Duodenal mucosa (tissue), 2 donors: ENCODE measurements around the gene ARMC6.

ENCODE experiments used
- H3K27ac ChIP-seq: one replicate; pipeline ENCODE4 v1.7.0; 2013; ENCODE audit warnings: low read depth, low read length
- H3K27me3 ChIP-seq, 2 donors: one replicate each; pipeline ENCODE4 v1.7.0; 2013; ENCODE audit warnings: low read length in 2 of 2, control low read depth in 1 of 2; ENCODE audit not compliant: insufficient read depth in 2 of 2, control insufficient read depth in 1 of 2
- H3K36me3 ChIP-seq, 2 donors: one replicate each; pipeline ENCODE4 v1.7.0; 2013; ENCODE audit warnings: low read length in 2 of 2, control low read depth in 1 of 2; ENCODE audit not compliant: insufficient read depth in 2 of 2, control insufficient read depth in 1 of 2
- H3K4me1 ChIP-seq, 2 donors: one replicate each; pipeline ENCODE4 v1.7.0; 2013; ENCODE audit warnings: low read length in 2 of 2, control low read depth in 1 of 2; ENCODE audit not compliant: insufficient read depth in 2 of 2, control insufficient read depth in 1 of 2
- H3K4me3 ChIP-seq, 2 donors: one replicate each; pipeline ENCODE4 v1.7.0; 2013; ENCODE audit warnings: low read length in 2 of 2, low read depth in 1 of 2
- H3K9ac ChIP-seq, 2 donors: one replicate each; pipeline ENCODE4 v1.7.0; 2013; ENCODE audit warnings: low read length in 2 of 2, low read depth in 1 of 2
- H3K9me3 ChIP-seq, 2 donors: one replicate each; pipeline ENCODE4 v1.7.0; 2013; ENCODE audit warnings: low read length in 2 of 2, control low read depth in 1 of 2; ENCODE audit not compliant: control insufficient read depth in 1 of 2

ARMC6 gene

GRCh38 chr19:18995804-18996241 is 37.6 kb upstream of the ARMC6 start:
- Histone ChIP-seq H3K36me3 (peaks cover 36 to 69% of the 10 kb centered on the region in 2 donors), H3K9ac (no peak overlapping the region), H3K4me1 (no peaks in the 10 kb centered on the region), H3K27ac (no peak overlapping the region), H3K27me3 (no peaks in the 10 kb centered on the region), H3K4me3 (no peak overlapping the region), H3K9me3 (no peaks in the 10 kb centered on the region)

GRCh38 chr19:18996351-18996750 is 37.1 kb upstream of the ARMC6 start:
- Histone ChIP-seq H3K27me3 (no peaks in the 10 kb centered on the region), H3K27ac (no peak overlapping the region), H3K36me3 (peaks cover 36 to 68% of the 10 kb centered on the region in 2 donors), H3K4me1 (no peaks in the 10 kb centered on the region), H3K4me3 (no peak overlapping the region), H3K9ac (no peak overlapping the region), H3K9me3 (no peaks in the 10 kb centered on the region)

- Histone ChIP-seq H3K9ac (no peak overlapping the region), H3K27ac (no peak overlapping the region), H3K9me3 (no peaks in the 10 kb centered on the region), H3K4me1 (no peaks in the 10 kb centered on the region), H3K4me3 (no peak overlapping the region), H3K36me3 (peaks cover 32 to 68% of the 10 kb centered on the region in 2 donors), H3K27me3 (no peaks in the 10 kb centered on the region)
These were observed 36.5 kb upstream of the ARMC6 start for GRCh38 chr19:18996796-18997394.

- Histone ChIP-seq H3K36me3 (peaks cover 30 to 64% of the 10 kb centered on the region in 2 donors), H3K9me3 (no peaks in the 10 kb centered on the region), H3K27me3 (no peaks in the 10 kb centered on the region), H3K27ac (no peak overlapping the region), H3K9ac (no peak overlapping the region), H3K4me3 (no peak overlapping the region), H3K4me1 (no peaks in the 10 kb centered on the region)
These were observed 35.1 kb upstream of the ARMC6 start for GRCh38 chr19:18998276-18998675.

- H3K27ac ChIP-seq, result no peak overlapping the region
- peaks cover 30 to 64% of the 10 kb centered on the region in 2 donors for H3K36me3 ChIP-seq
- no peak overlapping the region for H3K9ac ChIP-seq
- H3K27me3 ChIP-seq, result no peaks in the 10 kb centered on the region
- H3K4me3 ChIP-seq, result no peak overlapping the region
- no peaks in the 10 kb centered on the region for H3K4me1 ChIP-seq
- no peaks in the 10 kb centered on the region for H3K9me3 ChIP-seq
These were observed 34.2 kb upstream of the ARMC6 start for GRCh38 chr19:18999016-18999758.

- Histone ChIP-seq H3K9me3 (no peaks in the 10 kb centered on the region), H3K9ac (no peak overlapping the region), H3K36me3 (peaks cover 34 to 68% of the 10 kb centered on the region in 2 donors), H3K4me1 (no peaks in the 10 kb centered on the region), H3K4me3 (no peak overlapping the region), H3K27me3 (no peaks in the 10 kb centered on the region), H3K27ac (no peak overlapping the region)
These were observed 33.3 kb upstream of the ARMC6 start for GRCh38 chr19:18999896-19000620.

- Histone ChIP-seq H3K36me3 (peaks cover 34 to 79% of the 10 kb centered on the region in 2 donors), H3K4me3 (no peak overlapping the region), H3K9ac (no peak overlapping the region), H3K27me3 (no peaks in the 10 kb centered on the region), H3K4me1 (no peaks in the 10 kb centered on the region), H3K27ac (no peak overlapping the region), H3K9me3 (no peaks in the 10 kb centered on the region)
These were observed 29.3 kb upstream of the ARMC6 start for GRCh38 chr19:19004144-19004543.

GRCh38 chr19:19006213-19006612 is 27.2 kb upstream of the ARMC6 start:
- no peak overlapping the region for H3K27ac ChIP-seq
- H3K9me3 ChIP-seq, result no peaks in the 10 kb centered on the region
- H3K27me3 ChIP-seq, result no peaks in the 10 kb centered on the region
- no peak overlapping the region for H3K9ac ChIP-seq
- peaks cover 44 to 84% of the 10 kb centered on the region in 2 donors for H3K36me3 ChIP-seq
- H3K4me1 ChIP-seq, result no peaks in the 10 kb centered on the region
- H3K4me3 ChIP-seq, result no peak overlapping the region

GRCh38 chr19:19009951-19010350 is 23.5 kb upstream of the ARMC6 start:
- Histone ChIP-seq H3K27ac (no peak overlapping the region), H3K27me3 (no peaks in the 10 kb centered on the region), H3K4me3 (no peak overlapping the region), H3K36me3 (peaks cover 36 to 82% of the 10 kb centered on the region in 2 donors), H3K4me1 (no peaks in the 10 kb centered on the region), H3K9me3 (no peaks in the 10 kb centered on the region), H3K9ac (no peak overlapping the region)

- H3K9ac ChIP-seq, result no peak overlapping the region
- H3K4me3 ChIP-seq, result no peak overlapping the region
- no peak overlapping the region for H3K27ac ChIP-seq
- H3K4me1 ChIP-seq, result no peaks in the 10 kb centered on the region
- H3K9me3 ChIP-seq, result no peaks in the 10 kb centered on the region
- no peaks in the 10 kb centered on the region for H3K27me3 ChIP-seq
- peaks cover 36 to 80% of the 10 kb centered on the region in 2 donors for H3K36me3 ChIP-seq
These were observed 22.9 kb upstream of the ARMC6 start for GRCh38 chr19:19010551-19010950.
